Measurements from ENCODE around the gene UTY.

UTY gene

DNA sequence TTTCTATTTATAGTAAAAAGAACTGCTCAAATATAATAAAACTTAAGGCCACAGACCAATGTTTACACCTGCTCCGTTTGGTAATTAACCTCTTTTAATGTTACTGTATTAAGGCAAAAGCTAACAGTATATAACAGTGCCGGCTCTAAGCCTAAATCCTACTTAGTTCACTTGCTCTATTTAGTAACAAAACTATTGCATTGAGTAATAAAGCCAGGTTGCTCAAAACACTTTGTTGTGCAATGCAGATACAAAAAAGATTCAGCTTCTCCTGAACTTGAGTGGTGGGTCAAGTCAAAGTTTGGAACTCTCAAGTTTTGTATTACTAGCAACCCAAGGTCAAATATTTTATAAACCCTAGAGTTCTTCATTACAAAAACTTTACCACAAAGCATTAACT lies 116.2 kb downstream of the UTY start:
- H3K27me3 ChIP-seq (replicated peaks; ENCODE audit: control insufficient read depth, insufficient read depth, low read length): no peaks in the 10 kb centered on the region
- no peak for DNase-seq (ENCODE audit: extremely low read depth, insufficient read length)
- no peak overlapping the region for H3K4me3 ChIP-seq (replicated peaks; ENCODE audit: low read depth, low read length)
- H3K36me3 ChIP-seq (ENCODE audit: control insufficient read depth, insufficient read depth, low read length): no peaks in the 10 kb centered on the region
- TF ChIP-seq, protein P1, sequence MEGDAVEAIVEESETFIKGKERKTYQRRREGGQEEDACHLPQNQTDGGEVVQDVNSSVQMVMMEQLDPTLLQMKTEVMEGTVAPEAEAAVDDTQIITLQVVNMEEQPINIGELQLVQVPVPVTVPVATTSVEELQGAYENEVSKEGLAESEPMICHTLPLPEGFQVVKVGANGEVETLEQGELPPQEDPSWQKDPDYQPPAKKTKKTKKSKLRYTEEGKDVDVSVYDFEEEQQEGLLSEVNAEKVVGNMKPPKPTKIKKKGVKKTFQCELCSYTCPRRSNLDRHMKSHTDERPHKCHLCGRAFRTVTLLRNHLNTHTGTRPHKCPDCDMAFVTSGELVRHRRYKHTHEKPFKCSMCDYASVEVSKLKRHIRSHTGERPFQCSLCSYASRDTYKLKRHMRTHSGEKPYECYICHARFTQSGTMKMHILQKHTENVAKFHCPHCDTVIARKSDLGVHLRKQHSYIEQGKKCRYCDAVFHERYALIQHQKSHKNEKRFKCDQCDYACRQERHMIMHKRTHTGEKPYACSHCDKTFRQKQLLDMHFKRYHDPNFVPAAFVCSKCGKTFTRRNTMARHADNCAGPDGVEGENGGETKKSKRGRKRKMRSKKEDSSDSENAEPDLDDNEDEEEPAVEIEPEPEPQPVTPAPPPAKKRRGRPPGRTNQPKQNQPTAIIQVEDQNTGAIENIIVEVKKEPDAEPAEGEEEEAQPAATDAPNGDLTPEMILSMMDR (IDR thresholded peaks at IDR 0.05; ENCODE audit: insufficient read depth, low read length, poor library complexity, severe bottlenecking): no peak

DNA sequence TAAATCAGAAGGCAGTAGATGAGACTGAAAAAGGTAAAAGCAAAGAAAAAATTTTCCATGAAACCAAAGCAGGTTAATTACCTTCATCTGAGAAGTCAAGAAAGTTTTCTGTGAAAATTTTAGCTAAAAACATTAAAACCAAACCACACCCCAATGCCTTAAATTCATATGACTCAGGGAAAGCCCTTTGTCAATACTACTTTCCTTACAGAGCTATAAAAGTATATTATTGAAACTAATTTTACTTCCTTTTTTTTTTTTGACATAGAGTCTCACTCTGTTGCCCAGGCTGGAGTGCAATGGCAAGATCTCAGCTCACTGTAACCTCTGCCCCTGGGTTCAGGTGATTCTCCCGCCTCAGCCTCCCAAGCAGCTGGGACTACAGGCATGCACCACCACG lies 117.2 kb downstream of the UTY start:
- H3K36me3 ChIP-seq (ENCODE audit: control insufficient read depth, insufficient read depth, low read length): no peaks in the 10 kb centered on the region
- TF ChIP-seq, protein P1 (IDR thresholded peaks at IDR 0.05; ENCODE audit: insufficient read depth, low read length, poor library complexity, severe bottlenecking): no peak
- H3K4me3 ChIP-seq (replicated peaks; ENCODE audit: low read depth, low read length): no peak overlapping the region
- DNase-seq (ENCODE audit: extremely low read depth, insufficient read length): no peak
- H3K27me3 ChIP-seq (replicated peaks; ENCODE audit: control insufficient read depth, insufficient read depth, low read length): no peaks in the 10 kb centered on the region

DNA sequence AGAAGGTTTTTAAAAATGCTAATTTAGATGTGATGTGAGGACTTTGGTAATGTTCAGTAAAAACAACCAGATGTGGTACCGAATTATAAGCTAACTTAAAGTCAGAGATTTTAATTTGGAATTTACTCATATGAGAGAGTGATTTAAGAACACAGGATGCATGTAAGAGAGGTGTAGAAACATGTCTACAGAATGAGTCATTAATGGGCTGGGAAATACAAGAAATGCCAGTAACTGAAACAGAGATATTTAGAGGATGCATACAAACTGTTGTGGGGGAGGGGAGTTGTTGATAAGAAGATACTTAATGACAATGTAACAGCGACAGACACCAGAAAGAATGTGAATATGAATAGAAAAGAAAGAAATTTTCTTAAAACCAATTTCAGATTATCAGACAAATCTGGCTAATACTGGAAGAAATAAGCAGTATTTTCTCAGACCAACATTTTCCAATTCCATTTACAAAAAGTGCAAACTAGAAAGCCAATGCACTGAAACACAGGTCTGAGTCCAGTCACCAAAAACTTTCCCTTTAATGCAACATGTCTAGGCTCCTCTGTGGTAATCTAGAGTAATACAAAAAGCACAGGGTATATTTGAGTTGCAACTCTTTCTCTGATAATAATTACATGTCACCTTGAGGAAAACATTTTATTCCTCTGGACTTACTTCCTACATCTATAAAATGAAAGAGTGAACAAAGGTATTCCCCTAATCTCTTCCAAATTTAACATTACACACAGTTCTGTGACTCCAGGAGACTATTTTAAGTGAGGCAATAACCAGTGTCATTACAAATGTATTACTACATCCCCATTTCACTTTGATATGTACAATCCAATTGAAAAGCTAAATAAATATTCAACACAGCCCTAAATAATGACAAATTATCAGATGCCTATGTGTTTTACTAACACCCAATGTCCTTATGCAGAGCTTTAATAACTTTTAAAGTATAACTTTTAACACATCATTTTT lies 117.9 kb downstream of the UTY start:
- TF ChIP-seq, protein P1 (IDR thresholded peaks at IDR 0.05; ENCODE audit: insufficient read depth, low read length, poor library complexity, severe bottlenecking): no peak
- Histone ChIP-seq H3K27me3 (replicated peaks; ENCODE audit: control insufficient read depth, insufficient read depth, low read length) (no peaks in the 10 kb centered on the region), H3K4me3 (replicated peaks; ENCODE audit: low read depth, low read length) (no peak overlapping the region), H3K36me3 (ENCODE audit: control insufficient read depth, insufficient read depth, low read length) (no peaks in the 10 kb centered on the region)
- no peak for DNase-seq (ENCODE audit: extremely low read depth, insufficient read length)

DNA sequence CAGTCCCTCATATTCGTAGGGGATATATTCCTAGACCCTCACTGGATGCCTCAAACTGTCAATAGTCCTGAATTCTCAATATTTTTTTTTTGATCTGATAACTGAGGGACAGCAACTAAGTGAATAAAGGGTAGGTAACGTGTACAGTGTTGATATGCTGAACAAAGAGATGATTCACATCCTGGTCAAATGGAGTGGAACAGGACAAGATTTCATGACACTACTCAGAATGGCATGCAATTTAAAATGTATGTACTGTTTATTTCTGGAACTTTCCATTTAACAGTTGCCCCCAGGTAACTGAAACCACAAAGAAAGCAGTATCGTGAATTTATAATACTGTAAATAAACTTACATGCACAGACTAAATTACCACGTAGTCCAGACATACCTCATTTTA lies 128.4 kb downstream of the UTY start:
- H3K36me3 ChIP-seq (ENCODE audit: control insufficient read depth, insufficient read depth, low read length): no peaks in the 10 kb centered on the region
- TF ChIP-seq, protein P1 (IDR thresholded peaks at IDR 0.05; ENCODE audit: insufficient read depth, low read length, poor library complexity, severe bottlenecking): no peak
- H3K27me3 ChIP-seq (replicated peaks; ENCODE audit: control insufficient read depth, insufficient read depth, low read length): no peaks in the 10 kb centered on the region
- no peak for DNase-seq (ENCODE audit: extremely low read depth, insufficient read length)
- no peak overlapping the region for H3K4me3 ChIP-seq (replicated peaks; ENCODE audit: low read depth, low read length)

DNA sequence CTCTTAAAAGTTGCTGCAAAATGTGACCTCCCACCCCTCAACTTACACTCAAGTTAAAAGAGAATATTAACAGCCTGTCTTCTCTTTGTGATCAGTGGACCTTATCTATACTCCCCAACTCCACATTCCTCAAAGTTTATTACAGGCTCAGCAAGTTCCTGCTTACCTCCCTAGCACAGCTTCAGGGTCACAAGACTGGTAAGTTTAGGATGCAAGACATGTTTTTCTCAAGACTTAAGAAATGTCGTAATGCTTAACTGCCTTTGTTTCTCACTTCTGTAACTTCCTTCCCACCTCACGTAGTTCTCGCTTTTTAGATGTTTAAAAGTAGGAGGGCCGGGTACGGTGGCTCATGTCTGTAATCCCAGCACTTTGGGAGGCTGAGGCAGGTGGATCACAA lies 132.7 kb downstream of the UTY start:
- no peaks in the 10 kb centered on the region for H3K27me3 ChIP-seq (replicated peaks; ENCODE audit: control insufficient read depth, insufficient read depth, low read length)
- TF ChIP-seq, protein P1 (IDR thresholded peaks at IDR 0.05; ENCODE audit: insufficient read depth, low read length, poor library complexity, severe bottlenecking): no peak
- H3K36me3 ChIP-seq (ENCODE audit: control insufficient read depth, insufficient read depth, low read length): no peaks in the 10 kb centered on the region
- no peak overlapping the region for H3K4me3 ChIP-seq (replicated peaks; ENCODE audit: low read depth, low read length)
- DNase-seq (ENCODE audit: extremely low read depth, insufficient read length): no peak

Measured in GM06990 (cell line).